GM23338 (cell line): ENCODE results near the gene SAAL1.

Experiments
- CTCF ChIP-seq, 2 experiments: fragments of 200-600 bp in 1 of 2; sonication (generic) in 1 of 2; conservative IDR thresholded peaks; 2 replicates each; pipeline versions ENCODE4 v1.5.1 to v1.6.1; 2016 to 2017; ENCODE audit warnings: antibody characterized with exemption in 2 of 2, low read depth in 2 of 2, mild to moderate bottlenecking in 2 of 2, moderate library complexity in 1 of 2
- ETS1 ChIP-seq: IDR thresholded peaks from 2 replicates; pipeline ENCODE4 v1.6.1; 2016; ENCODE audit warnings: antibody characterized with exemption
- EZH2 ChIP-seq: fragments of 200-600 bp; sonication (generic); IDR thresholded peaks from one replicate; pipeline ENCODE4 v1.8.0; 2017; ENCODE audit warnings: antibody characterized with exemption, mild to moderate bottlenecking, low read depth; ENCODE audit not compliant: unreplicated experiment
- POLR2AphosphoS5 ChIP-seq: IDR thresholded peaks from 2 replicates; pipeline ENCODE4 v1.6.1; 2016; ENCODE audit warnings: antibody characterized with exemption, low read depth
- REST ChIP-seq: IDR thresholded peaks from one replicate; pipeline ENCODE4 v1.6.1; 2018; ENCODE audit warnings: antibody characterized with exemption; ENCODE audit not compliant: unreplicated experiment

- TF ChIP-seq CTCF (conservative IDR thresholded peaks at IDR 0.05; ENCODE audit: low read depth in 2 of 2) (no peak), EZH2 (no peak), ETS1 (no peak), POLR2AphosphoS5 (no peak), REST (no peak)
Measured at GRCh38 chr11:18067372-18067771, 38.5 kb downstream of the SAAL1 start.
